Measurements from ENCODE around the gene ENPEP.
"Not testable (repeated sequence)": the region's sequence is repeated elsewhere in the genome, so short reads cannot be mapped to it uniquely, and the experiment has no call there.

The ENPEP gene, protein sequence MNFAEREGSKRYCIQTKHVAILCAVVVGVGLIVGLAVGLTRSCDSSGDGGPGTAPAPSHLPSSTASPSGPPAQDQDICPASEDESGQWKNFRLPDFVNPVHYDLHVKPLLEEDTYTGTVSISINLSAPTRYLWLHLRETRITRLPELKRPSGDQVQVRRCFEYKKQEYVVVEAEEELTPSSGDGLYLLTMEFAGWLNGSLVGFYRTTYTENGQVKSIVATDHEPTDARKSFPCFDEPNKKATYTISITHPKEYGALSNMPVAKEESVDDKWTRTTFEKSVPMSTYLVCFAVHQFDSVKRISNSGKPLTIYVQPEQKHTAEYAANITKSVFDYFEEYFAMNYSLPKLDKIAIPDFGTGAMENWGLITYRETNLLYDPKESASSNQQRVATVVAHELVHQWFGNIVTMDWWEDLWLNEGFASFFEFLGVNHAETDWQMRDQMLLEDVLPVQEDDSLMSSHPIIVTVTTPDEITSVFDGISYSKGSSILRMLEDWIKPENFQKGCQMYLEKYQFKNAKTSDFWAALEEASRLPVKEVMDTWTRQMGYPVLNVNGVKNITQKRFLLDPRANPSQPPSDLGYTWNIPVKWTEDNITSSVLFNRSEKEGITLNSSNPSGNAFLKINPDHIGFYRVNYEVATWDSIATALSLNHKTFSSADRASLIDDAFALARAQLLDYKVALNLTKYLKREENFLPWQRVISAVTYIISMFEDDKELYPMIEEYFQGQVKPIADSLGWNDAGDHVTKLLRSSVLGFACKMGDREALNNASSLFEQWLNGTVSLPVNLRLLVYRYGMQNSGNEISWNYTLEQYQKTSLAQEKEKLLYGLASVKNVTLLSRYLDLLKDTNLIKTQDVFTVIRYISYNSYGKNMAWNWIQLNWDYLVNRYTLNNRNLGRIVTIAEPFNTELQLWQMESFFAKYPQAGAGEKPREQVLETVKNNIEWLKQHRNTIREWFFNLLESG

GRCh38 chr4:110475881-110476818 is at the start of gene ENPEP:
Gene ENPEP, plus strand, starts transcription at chr4:110476155. Its CDS starts 260 bp downstream, at chr4:110476415.
- Mint-ChIP-seq H3K27me3 (peaks cover 26% of the 10 kb centered on the region), H3K27ac (no peak within 1 kb of the TSS)

DNA sequence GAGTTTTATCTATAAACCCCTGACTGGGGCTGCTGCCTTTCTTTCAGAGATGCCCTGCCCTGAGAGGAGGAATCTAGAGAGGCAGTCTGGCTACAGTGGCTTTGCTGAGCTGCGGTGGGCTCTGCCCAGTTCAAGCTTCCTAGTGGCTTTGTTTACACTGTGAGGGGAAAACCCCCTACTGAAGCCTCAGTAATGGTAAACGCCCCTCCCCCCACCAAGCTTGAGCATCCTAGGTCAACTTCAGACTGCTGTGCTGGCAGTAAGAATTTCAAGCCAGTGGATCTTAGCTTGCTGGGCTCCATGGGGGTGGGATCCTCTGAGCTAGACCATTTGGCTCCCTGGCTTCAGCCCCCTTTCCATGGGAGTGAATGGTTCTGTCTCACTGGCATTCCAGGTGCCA is 44.1 kb upstream of the ENPEP start:
- H3K27ac Mint-ChIP-seq; H3K36me3 Mint-ChIP-seq (ENCODE audit: low read depth); H3K4me1 Mint-ChIP-seq (ENCODE audit: low read depth); H3K4me3 Mint-ChIP-seq; H3K27me3 Mint-ChIP-seq; H3K9me3 Mint-ChIP-seq: not testable (repeated sequence)

More at GRCh38 chr4:110475881-110476818, at the start of gene ENPEP:
- H3K4me1 Mint-ChIP-seq (ENCODE audit: low read depth), result no peaks in the 10 kb centered on the region
- H3K4me3 Mint-ChIP-seq, result no peak within 1 kb of the TSS
- no peaks in the 10 kb centered on the region for H3K9me3 Mint-ChIP-seq
- H3K36me3 Mint-ChIP-seq (ENCODE audit: low read depth), result no peaks in the 10 kb centered on the region

DNA sequence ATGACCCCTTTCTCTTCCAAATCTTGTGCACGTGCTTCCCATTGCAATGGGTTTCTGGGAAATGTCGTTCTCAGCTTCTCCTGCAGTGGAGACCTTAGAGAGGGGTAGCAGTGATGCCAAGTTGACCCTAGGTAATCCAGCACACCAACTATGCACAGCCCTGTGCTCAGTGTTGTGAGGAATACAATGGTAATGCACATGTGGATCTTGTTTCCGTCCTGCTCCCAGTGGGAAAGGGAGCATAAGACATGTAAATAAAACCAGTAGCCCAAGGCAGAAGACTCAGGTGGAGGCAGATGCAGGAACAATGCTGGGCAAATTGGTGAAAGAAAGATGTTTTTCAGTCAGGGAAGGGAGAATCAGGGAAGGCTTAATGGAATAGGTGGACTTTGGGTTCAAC is 38.7 kb upstream of the ENPEP start:
- H3K9me3 Mint-ChIP-seq; H3K4me1 Mint-ChIP-seq (ENCODE audit: low read depth); H3K4me3 Mint-ChIP-seq; H3K36me3 Mint-ChIP-seq (ENCODE audit: low read depth); H3K27ac Mint-ChIP-seq: not testable (repeated sequence)
- H3K27me3 Mint-ChIP-seq, result peaks cover 15% of the 10 kb centered on the region

- not testable (repeated sequence) for H3K4me3 Mint-ChIP-seq; H3K27ac Mint-ChIP-seq; H3K4me1 Mint-ChIP-seq (ENCODE audit: low read depth); H3K36me3 Mint-ChIP-seq (ENCODE audit: low read depth); H3K9me3 Mint-ChIP-seq
- peaks cover 27% of the 10 kb centered on the region for H3K27me3 Mint-ChIP-seq
Observed at GRCh38 chr4:110439209-110439608, 36.7 kb upstream of the ENPEP start.

- H3K4me3 Mint-ChIP-seq, result no peak overlapping the region
- no peaks in the 10 kb centered on the region for H3K9me3 Mint-ChIP-seq
- no peak overlapping the region for H3K27ac Mint-ChIP-seq
- H3K27me3 Mint-ChIP-seq, result peaks cover 30% of the 10 kb centered on the region
- no peaks in the 10 kb centered on the region for H3K36me3 Mint-ChIP-seq (ENCODE audit: low read depth)
- no peaks in the 10 kb centered on the region for H3K4me1 Mint-ChIP-seq (ENCODE audit: low read depth)
Observed at GRCh38 chr4:110442309-110442708, 33.6 kb upstream of the ENPEP start.

GRCh38 chr4:110442788-110443187 is 33.2 kb upstream of the ENPEP start:
- Mint-ChIP-seq H3K9me3 (no peaks in the 10 kb centered on the region), H3K4me3 (no peak overlapping the region), H3K36me3 (ENCODE audit: low read depth) (no peaks in the 10 kb centered on the region), H3K27me3 (peaks cover 30% of the 10 kb centered on the region), H3K27ac (no peak overlapping the region), H3K4me1 (ENCODE audit: low read depth) (no peaks in the 10 kb centered on the region)

- no peaks in the 10 kb centered on the region for H3K9me3 Mint-ChIP-seq
- H3K27ac Mint-ChIP-seq, result no peak overlapping the region
- no peaks in the 10 kb centered on the region for H3K4me1 Mint-ChIP-seq (ENCODE audit: low read depth)
- peaks cover 10% of the 10 kb centered on the region for H3K27me3 Mint-ChIP-seq
- no peak overlapping the region for H3K4me3 Mint-ChIP-seq
- no peaks in the 10 kb centered on the region for H3K36me3 Mint-ChIP-seq (ENCODE audit: low read depth)
Observed at GRCh38 chr4:110449947-110450346, 26.0 kb upstream of the ENPEP start.

- H3K27me3 Mint-ChIP-seq, result peaks cover 28% of the 10 kb centered on the region
- H3K4me3 Mint-ChIP-seq, result no peak overlapping the region
- H3K36me3 Mint-ChIP-seq (ENCODE audit: low read depth), result no peaks in the 10 kb centered on the region
- H3K27ac Mint-ChIP-seq, result no peak overlapping the region
- no peaks in the 10 kb centered on the region for H3K4me1 Mint-ChIP-seq (ENCODE audit: low read depth)
- no peaks in the 10 kb centered on the region for H3K9me3 Mint-ChIP-seq
Observed at GRCh38 chr4:110452546-110452945, 23.4 kb upstream of the ENPEP start.

GRCh38 chr4:110454441-110454840 is 21.5 kb upstream of the ENPEP start:
- Mint-ChIP-seq H3K27ac (no peak overlapping the region), H3K27me3 (peaks cover 36% of the 10 kb centered on the region), H3K4me3 (no peak overlapping the region), H3K9me3 (no peaks in the 10 kb centered on the region), H3K36me3 (ENCODE audit: low read depth) (no peaks in the 10 kb centered on the region), H3K4me1 (ENCODE audit: low read depth) (no peaks in the 10 kb centered on the region)

DNA sequence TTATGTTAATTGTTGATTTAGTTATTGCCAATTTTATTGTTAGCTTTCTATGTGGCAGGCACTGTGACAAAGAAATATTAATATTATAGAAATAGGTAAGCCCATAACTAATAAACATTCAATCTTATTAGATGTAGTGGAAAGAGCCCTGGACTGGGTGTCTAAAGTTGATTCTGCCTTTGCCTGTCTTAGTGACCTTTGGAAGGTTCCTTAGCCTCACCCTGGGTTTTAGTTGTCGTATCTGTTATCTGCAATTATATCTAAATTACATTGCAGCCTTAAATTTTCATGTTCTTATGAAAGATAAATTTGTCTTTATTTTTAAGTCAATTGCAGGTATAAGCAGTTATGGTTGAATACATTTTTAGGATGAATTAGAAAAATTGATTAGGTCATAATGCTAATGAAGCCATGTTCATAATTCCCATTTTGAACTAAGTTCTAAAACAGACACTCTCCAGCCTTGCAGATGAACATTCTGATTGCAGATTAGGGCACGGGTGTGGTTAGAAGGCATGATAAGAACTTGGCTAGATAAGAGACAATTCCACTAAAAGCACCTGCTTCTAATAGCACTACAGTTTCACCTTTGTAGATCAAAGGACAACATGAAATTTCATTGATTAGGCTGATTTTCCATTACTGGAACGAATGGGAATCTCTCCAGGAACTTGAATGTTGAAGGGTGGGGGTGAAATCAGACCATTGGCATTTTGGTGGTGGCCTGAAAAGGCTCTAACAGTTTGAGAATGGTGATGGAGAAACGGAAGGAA is 17.3 kb upstream of the ENPEP start:
- Mint-ChIP-seq H3K27ac (no peak overlapping the region), H3K4me3 (no peak overlapping the region), H3K4me1 (ENCODE audit: low read depth) (no peaks in the 10 kb centered on the region), H3K36me3 (ENCODE audit: low read depth) (no peaks in the 10 kb centered on the region), H3K27me3 (peaks cover 38% of the 10 kb centered on the region), H3K9me3 (no peaks in the 10 kb centered on the region)

- H3K4me3 Mint-ChIP-seq, result no peak overlapping the region
- no peaks in the 10 kb centered on the region for H3K4me1 Mint-ChIP-seq (ENCODE audit: low read depth)
Observed at GRCh38 chr4:110460074-110460746, 15.7 kb upstream of the ENPEP start.

DNA sequence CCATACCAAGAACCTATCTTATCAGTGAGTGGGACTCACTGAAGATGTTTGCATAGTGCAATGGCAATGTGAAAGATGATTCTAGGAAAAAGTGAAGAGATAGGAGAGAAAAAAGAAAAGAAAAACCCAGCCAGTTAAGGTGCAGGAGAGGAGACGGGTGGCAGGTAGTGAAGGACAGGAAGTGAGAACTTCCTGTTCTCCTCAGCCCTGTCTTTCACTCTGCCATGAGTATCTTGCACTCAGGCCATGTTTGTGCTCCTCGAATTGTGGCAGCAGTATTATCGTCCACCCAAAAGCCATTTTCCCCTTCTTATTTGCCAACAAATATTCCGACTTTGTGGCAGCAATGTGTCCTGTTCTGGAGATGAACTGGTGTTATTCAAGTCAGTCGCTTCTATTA is 8.6 kb upstream of the ENPEP start:
- Mint-ChIP-seq H3K27ac (no peak overlapping the region), H3K27me3 (peaks cover 3% of the 10 kb centered on the region), H3K9me3 (peaks cover 4% of the 10 kb centered on the region), H3K4me1 (ENCODE audit: low read depth) (no peaks in the 10 kb centered on the region), H3K4me3 (no peak overlapping the region), H3K36me3 (ENCODE audit: low read depth) (peaks cover 4% of the 10 kb centered on the region)

More at GRCh38 chr4:110460074-110460746, 15.7 kb upstream of the ENPEP start:
- no peaks in the 10 kb centered on the region for H3K36me3 Mint-ChIP-seq (ENCODE audit: low read depth)
- no peak overlapping the region for H3K27ac Mint-ChIP-seq
- peaks cover 32% of the 10 kb centered on the region for H3K27me3 Mint-ChIP-seq
- H3K9me3 Mint-ChIP-seq, result no peaks in the 10 kb centered on the region

- Mint-ChIP-seq H3K27me3 (peaks cover 18% of the 10 kb centered on the region), H3K27ac (no peak overlapping the region), H3K9me3 (peaks cover 4% of the 10 kb centered on the region), H3K4me1 (ENCODE audit: low read depth) (no peaks in the 10 kb centered on the region), H3K36me3 (ENCODE audit: low read depth) (peaks cover 4% of the 10 kb centered on the region), H3K4me3 (no peak overlapping the region)
Observed at GRCh38 chr4:110472583-110473329, 3.2 kb upstream of the ENPEP start.

Data from stimulated activated naive CD8-positive, alpha-beta T cell treated with anti-CD3 and anti-CD28 coated beads, Interleukin-15, Interleukin-2, amounts not matched to agents 100 ng/mL and 50 ng/mL, for 24 hours (primary cell).